Endothelial cell of umbilical vein (primary cell): ENCODE results near the gene C1QTNF8.

ENCODE experiments used
- CTCF ChIP-seq, 2 donors: IDR thresholded peaks; 1 replicate in 1 of 2; 2 replicates in 1 of 2; pipeline ENCODE4 v1.5.1; 2011; ENCODE audit warnings: low read length in 2 of 2, mild to moderate bottlenecking in 2 of 2, moderate library complexity in 2 of 2, control low read depth in 1 of 2, inconsistent platforms in 1 of 2, low read depth in 1 of 2; ENCODE audit not compliant: insufficient read depth in 1 of 2; ENCODE audit errors: extremely low read depth in 1 of 2
- EZH2 ChIP-seq: IDR thresholded peaks from 2 replicates; pipeline ENCODE4 v1.6.1; 2012; ENCODE audit warnings: borderline replicate concordance, low read depth, mild to moderate bottlenecking, moderate library complexity, low read length, inconsistent platforms; ENCODE audit not compliant: severe bottlenecking
- FOS ChIP-seq: IDR thresholded peaks from 2 replicates; pipeline ENCODE4 v1.6.1; 2011; ENCODE audit warnings: mild to moderate bottlenecking, low read length, moderate library complexity, borderline replicate concordance; ENCODE audit not compliant: insufficient read depth
- GATA2 ChIP-seq: IDR thresholded peaks from 2 replicates; pipeline ENCODE4 v1.7.0; 2011; ENCODE audit warnings: low read depth, mild to moderate bottlenecking, moderate library complexity, mixed read lengths, low read length; ENCODE audit not compliant: insufficient read length, insufficient read depth
- JUN ChIP-seq: IDR thresholded peaks from 2 replicates; pipeline ENCODE4 v1.6.1; 2011; ENCODE audit warnings: borderline replicate concordance, low read depth; ENCODE audit not compliant: insufficient read length, insufficient read depth
- MAX ChIP-seq: IDR thresholded peaks from 2 replicates; pipeline ENCODE4 v1.6.1; 2011; ENCODE audit not compliant: insufficient read depth, insufficient read length
- POLR2A ChIP-seq: IDR thresholded peaks from 2 replicates; pipeline ENCODE4 v1.6.1; 2012; ENCODE audit warnings: low read depth, mild to moderate bottlenecking, control low read depth, low read length
- POLR2AphosphoS5 ChIP-seq: IDR thresholded peaks from 2 replicates; pipeline ENCODE4 v1.6.1; 2012; ENCODE audit warnings: low read depth, mild to moderate bottlenecking, control low read depth, low read length, moderate library complexity; ENCODE audit not compliant: insufficient read depth

- TF ChIP-seq CTCF (IDR thresholded peaks at IDR 0.05; ENCODE audit: extremely low read depth in 1 of 2, insufficient read depth in 1 of 2, low read depth in 1 of 2, low read length in 2 of 2) (no peak), JUN (no peak), MAX (no peak), POLR2AphosphoS5 (no peak), EZH2 (no peak), POLR2A (no peak), FOS (no peak), GATA2 (no peak)
These were observed 44.6 kb upstream of the C1QTNF8 start for GRCh38 chr16:1140582-1141162.
